Body of pancreas (tissue), 4 donors: Measurements from ENCODE around the gene YWHAE. TPM values are rescaled to one million over a fixed set of nuclear protein-coding genes. Genes with fewer than 3 reads are reported as not detected.

ENCODE experiments used
- ATAC-seq: fragments of 150-250 bp; one replicate; pipeline ENCODE4 v1.9.1; 2016
- DNase-seq, 4 donors: peaks; one replicate each; pipeline ENCODE4 v3.0.0-alpha.2; 2019
- H3K27ac ChIP-seq, 4 donors: fragments of 200-600 bp; sonication (generic); 1 replicate in 3 of 4; 2 replicates in 1 of 4; pipeline versions ENCODE4 v1.5.1 to v1.6.1; 2016 to 2019; ENCODE audit warnings: mild to moderate bottlenecking in 1 of 4, mixed read lengths in 1 of 4, moderate library complexity in 1 of 4
- H3K27me3 ChIP-seq, 2 donors: fragments of 200-600 bp; sonication (generic); one replicate each; pipeline ENCODE4 v1.6.0; 2016; ENCODE audit warnings: mild to moderate bottlenecking in 1 of 2
- H3K36me3 ChIP-seq, 2 donors: fragments of 200-600 bp; sonication (generic); replicated peaks in 1 of 2; 2 replicates each; pipeline ENCODE4 v1.5.1; 2016; ENCODE audit warnings: low read depth in 2 of 2; ENCODE audit not compliant: insufficient read depth in 1 of 2
- H3K4me1 ChIP-seq: fragments of 200-600 bp; sonication (generic); one replicate; pipeline ENCODE4 v1.6.0; 2016
- H3K4me3 ChIP-seq, 2 donors: fragments of 200-600 bp; sonication (generic); 1 replicate in 1 of 2; 2 replicates in 1 of 2; pipeline ENCODE4 v1.5.1; 2016 to 2019
- H3K9me3 ChIP-seq, 3 donors: fragments of 200-600 bp; sonication (generic); 1 replicate in 2 of 3; 2 replicates in 1 of 3; pipeline ENCODE4 v1.5.1; 2016
- POLR2A ChIP-seq, 3 donors: fragments of 450-650 bp; IDR thresholded peaks; one replicate each; pipeline ENCODE4 v1.6.1; 2016; ENCODE audit warnings: antibody characterized with exemption in 3 of 3, mild to moderate bottlenecking in 2 of 3
- WGBS, 2 donors: methylation state at CpG; one replicate each; pipeline ENCODE4 v1.1.5; 2017; 5-methylcytosine and 5-hydroxymethylcytosine counted together
- intact Hi-C: fragments of 100-400 bp; cut with DNase I; formaldehyde crosslinking; loops from one replicate; pipeline ENCODE4 v1.15.1; 2023
- total RNA-seq, 2 donors: library from RNA; depleted of rRNA; stranded (reverse); fragments of >200 nt; gene quantifications; one replicate each; pipeline ENCODE4 v1.1.0, GENCODE V29; 2016
- TF ChIP-seq, protein P1 (sequence below), 7 experiments: fragments of 450-650 bp in 4 of 7; fragments of 200-600 bp in 3 of 7; sonication (generic) in 3 of 7; IDR thresholded peaks; one replicate each; pipeline ENCODE4 v1.5.1; 2016 to 2019; ENCODE audit warnings: antibody characterized with exemption in 7 of 7

YWHAE gene
- total RNA-seq, 2 donors from 2014 or later = 301 to 378 TPM

- DNase-seq = no peak
- Histone ChIP-seq H3K4me1 (no peaks in the 10 kb centered on the region), H3K27ac (no peak overlapping the region), H3K27me3 (no peaks in the 10 kb centered on the region), H3K4me3 (no peak overlapping the region), H3K9me3 (no peaks in the 10 kb centered on the region), H3K36me3 (no peaks in the 10 kb centered on the region)
- TF ChIP-seq, protein P1, sequence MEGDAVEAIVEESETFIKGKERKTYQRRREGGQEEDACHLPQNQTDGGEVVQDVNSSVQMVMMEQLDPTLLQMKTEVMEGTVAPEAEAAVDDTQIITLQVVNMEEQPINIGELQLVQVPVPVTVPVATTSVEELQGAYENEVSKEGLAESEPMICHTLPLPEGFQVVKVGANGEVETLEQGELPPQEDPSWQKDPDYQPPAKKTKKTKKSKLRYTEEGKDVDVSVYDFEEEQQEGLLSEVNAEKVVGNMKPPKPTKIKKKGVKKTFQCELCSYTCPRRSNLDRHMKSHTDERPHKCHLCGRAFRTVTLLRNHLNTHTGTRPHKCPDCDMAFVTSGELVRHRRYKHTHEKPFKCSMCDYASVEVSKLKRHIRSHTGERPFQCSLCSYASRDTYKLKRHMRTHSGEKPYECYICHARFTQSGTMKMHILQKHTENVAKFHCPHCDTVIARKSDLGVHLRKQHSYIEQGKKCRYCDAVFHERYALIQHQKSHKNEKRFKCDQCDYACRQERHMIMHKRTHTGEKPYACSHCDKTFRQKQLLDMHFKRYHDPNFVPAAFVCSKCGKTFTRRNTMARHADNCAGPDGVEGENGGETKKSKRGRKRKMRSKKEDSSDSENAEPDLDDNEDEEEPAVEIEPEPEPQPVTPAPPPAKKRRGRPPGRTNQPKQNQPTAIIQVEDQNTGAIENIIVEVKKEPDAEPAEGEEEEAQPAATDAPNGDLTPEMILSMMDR (IDR thresholded peaks at IDR 0.05) = no peak
- no peak for TF ChIP-seq POLR2A (IDR thresholded peaks at IDR 0.05)
- ATAC-seq = no peak
- intact Hi-C loops = no loop called here
- WGBS, 2 donors = 94 to 98% methylated on average over 4 of the region's 4 CpGs
Measured at GRCh38 chr17:1442187-1442586, 42.2 kb upstream of the YWHAE start.

DNA sequence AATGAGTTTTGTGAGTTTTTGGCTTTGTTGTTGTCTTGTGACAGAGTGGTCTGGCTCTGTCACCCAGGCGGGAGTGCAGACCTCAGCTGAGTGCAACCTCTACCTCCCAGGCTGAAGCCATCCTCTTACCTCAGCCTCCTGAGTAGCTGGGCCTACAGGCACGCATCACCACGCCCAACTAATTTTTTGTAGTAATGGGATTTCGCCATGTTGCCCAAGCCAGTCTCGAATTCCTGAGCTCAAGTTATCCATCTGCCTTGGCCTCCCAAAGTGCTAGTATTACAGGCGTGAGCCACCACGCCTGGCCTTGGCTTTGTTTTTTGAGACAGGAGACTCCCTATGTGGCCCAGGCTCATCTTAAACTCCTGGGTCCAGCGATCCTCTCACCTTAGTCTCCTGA lies 40.9 kb upstream of the YWHAE start:
- no peak overlapping the region for H3K27ac ChIP-seq
- no peaks in the 10 kb centered on the region for H3K27me3 ChIP-seq
- TF ChIP-seq POLR2A (IDR thresholded peaks at IDR 0.05) = no peak
- TF ChIP-seq, protein P1 (IDR thresholded peaks at IDR 0.05) = no peak
- H3K4me1 ChIP-seq = no peaks in the 10 kb centered on the region
- 96 to 100% methylated on average over 8 of the region's 8 CpGs for WGBS, 2 donors
- H3K36me3 ChIP-seq = peaks cover 0 to 5% of the 10 kb centered on the region in 2 donors
- DNase-seq (no peak), ATAC-seq (no peak)
- H3K4me3 ChIP-seq = no peak overlapping the region
- intact Hi-C loops = no loop called here
- H3K9me3 ChIP-seq = no peaks in the 10 kb centered on the region

GRCh38 chr17:1438593-1439083 lies 38.6 kb upstream of the YWHAE start:
- H3K4me3 ChIP-seq = no peak overlapping the region
- no peak for TF ChIP-seq POLR2A (IDR thresholded peaks at IDR 0.05)
- TF ChIP-seq, protein P1 (IDR thresholded peaks at IDR 0.05) = no peak
- DNase-seq (no peak), ATAC-seq (no peak)
- H3K27me3 ChIP-seq = no peaks in the 10 kb centered on the region
- intact Hi-C loops = no loop called here
- peaks cover 0 to 8% of the 10 kb centered on the region in 2 donors for H3K36me3 ChIP-seq
- no peak overlapping the region for H3K27ac ChIP-seq
- WGBS, 2 donors = 56 to 65% methylated on average over 10 to 11 of the region's 11 CpGs
- no peaks in the 10 kb centered on the region for H3K9me3 ChIP-seq
- no peaks in the 10 kb centered on the region for H3K4me1 ChIP-seq

DNA sequence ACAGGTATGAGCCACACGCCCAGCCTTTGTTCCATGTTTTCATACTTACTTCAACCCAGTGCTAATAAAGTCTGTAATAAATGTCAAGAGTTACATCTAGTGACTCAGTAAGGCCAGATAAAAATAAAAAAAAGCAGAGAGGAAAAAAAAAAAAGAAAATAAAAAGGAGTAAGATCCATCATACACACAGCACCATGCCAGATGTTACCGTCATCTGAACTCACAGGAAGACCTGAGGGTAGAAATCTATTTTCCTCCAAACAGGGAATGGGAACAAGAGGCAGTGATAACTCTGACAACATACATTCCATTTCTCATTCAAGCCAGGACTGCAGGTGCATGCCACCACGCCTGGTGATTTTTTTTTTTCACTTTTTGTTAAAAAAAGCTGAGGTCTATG lies 35.3 kb upstream of the YWHAE start:
- H3K27me3 ChIP-seq = no peaks in the 10 kb centered on the region
- 69 to 88% methylated on average over 3 of the region's 3 CpGs for WGBS, 2 donors
- peaks cover 7% of the 10 kb centered on the region for H3K4me1 ChIP-seq
- no peak for DNase-seq
- no peak overlapping the region for H3K4me3 ChIP-seq
- no peak for TF ChIP-seq POLR2A (IDR thresholded peaks at IDR 0.05)
- TF ChIP-seq, protein P1 (IDR thresholded peaks at IDR 0.05) = no peak
- ATAC-seq = no peak
- H3K36me3 ChIP-seq = peaks cover 0 to 8% of the 10 kb centered on the region in 2 donors
- H3K9me3 ChIP-seq = no peaks in the 10 kb centered on the region
- no peak overlapping the region for H3K27ac ChIP-seq
- intact Hi-C loops = no loop called here

- Histone ChIP-seq H3K27ac (no peak overlapping the region), H3K9me3 (no peaks in the 10 kb centered on the region), H3K4me3 (no peak overlapping the region), H3K36me3 (peaks cover 0 to 8% of the 10 kb centered on the region in 2 donors), H3K4me1 (peaks cover 7% of the 10 kb centered on the region), H3K27me3 (no peaks in the 10 kb centered on the region)
- no peak for TF ChIP-seq POLR2A (IDR thresholded peaks at IDR 0.05)
- TF ChIP-seq, protein P1 (IDR thresholded peaks at IDR 0.05) = no peak
- DNase-seq = no peak
- intact Hi-C loops = no loop called here
- no peak for ATAC-seq
- 96 to 97% methylated on average over 3 of the region's 3 CpGs for WGBS, 2 donors
Measured at GRCh38 chr17:1434150-1434549, 34.1 kb upstream of the YWHAE start.
